Natural killer cell (primary cell): Measurements from ENCODE around the gene SHISA6. TPM values are rescaled to one million over a fixed set of nuclear protein-coding genes. Genes with fewer than 3 reads are reported as not detected.

ENCODE experiments used
- ATAC-seq, 3 donors: fragments of 150-1000 bp in 2 of 3; fragments of 200-7000 bp in 1 of 3; cut with Tn5 transposase; 1 replicate in 1 of 3; 2 replicates in 2 of 3; pipeline ENCODE4 v1.10.0; 2021; ENCODE audit warnings: mild to moderate bottlenecking in 2 of 3, moderate library complexity in 2 of 3
- DNase-seq, 2 donors: peaks; one replicate each; pipeline versions ENCODE4 v3.0.0 to v3.0.0-alpha.2; 2013 to 2021; ENCODE audit warnings: mixed read lengths in 1 of 2
- H3K27ac ChIP-seq: one replicate; pipeline ENCODE4 v1.5.1; 2013; ENCODE audit warnings: mild to moderate bottlenecking, low read length
- H3K27me3 ChIP-seq: one replicate; pipeline ENCODE4 v1.6.1; 2013; ENCODE audit warnings: low read length; ENCODE audit not compliant: control insufficient read depth, insufficient read depth
- H3K36me3 ChIP-seq: one replicate; pipeline ENCODE4 v1.6.1; 2013; ENCODE audit warnings: low read length; ENCODE audit not compliant: control insufficient read depth, insufficient read depth
- H3K4me1 ChIP-seq: one replicate; pipeline ENCODE4 v1.6.1; 2013; ENCODE audit warnings: low read length; ENCODE audit not compliant: control insufficient read depth, insufficient read depth
- H3K4me3 ChIP-seq: one replicate; pipeline ENCODE4 v1.5.1; 2013; ENCODE audit warnings: low read length
- H3K9me3 ChIP-seq: one replicate; pipeline ENCODE4 v1.6.1; 2013; ENCODE audit warnings: low read length; ENCODE audit not compliant: control insufficient read depth, insufficient read depth
- H3K27ac Mint-ChIP-seq, 2 donors: one replicate each; pipeline ENCODE4 v1.8.0; 2022; ENCODE audit warnings: mild to moderate bottlenecking in 2 of 2, mixed read lengths in 2 of 2, moderate library complexity in 1 of 2
- H3K27me3 Mint-ChIP-seq, 2 donors: one replicate each; pipeline ENCODE4 v1.8.0; 2022; ENCODE audit warnings: low read depth in 2 of 2, mixed read lengths in 2 of 2
- H3K36me3 Mint-ChIP-seq: one replicate; pipeline ENCODE4 v1.8.0; 2022; ENCODE audit warnings: mixed read lengths
- H3K4me1 Mint-ChIP-seq, 2 donors: one replicate each; pipeline ENCODE4 v1.8.0; 2022; ENCODE audit warnings: mixed read lengths in 2 of 2
- H3K4me3 Mint-ChIP-seq: one replicate; pipeline ENCODE4 v1.8.0; 2022; ENCODE audit warnings: mild to moderate bottlenecking, moderate library complexity, mixed read lengths
- H3K9me3 Mint-ChIP-seq, 2 donors: one replicate each; pipeline ENCODE4 v1.8.0; 2022; ENCODE audit warnings: mixed read lengths in 2 of 2
- CTCF ChIP-seq: fragments of 200-600 bp; IDR thresholded peaks from one replicate; pipeline ENCODE4 v1.8.0; 2022; ENCODE audit warnings: antibody characterized with exemption
- WGBS: methylation state at CpG from one replicate; pipeline ENCODE4 v1.1.7; 2013; ENCODE audit warnings: missing lambda C conversion rate; ENCODE audit not compliant: insufficient coverage; 5-methylcytosine and 5-hydroxymethylcytosine counted together
- intact Hi-C: fragments of 100-400 bp; cut with micrococcal nuclease; formaldehyde crosslinking; loops from one replicate; pipeline ENCODE4 v1.14.2; 2022
- total RNA-seq, 4 donors: library from RNA; stranded (reverse); fragments of 120-200 nt in 1 of 4; gene quantifications; one replicate each; pipeline versions ENCODE4 v1.2.3 to v1.2.4, GENCODE V29; 2013 to 2022

Gene SHISA6
- total RNA-seq, 3 donors from 2014 or later (not counting 1 experiment from before 2014, with no cell fraction given): not detected

DNA sequence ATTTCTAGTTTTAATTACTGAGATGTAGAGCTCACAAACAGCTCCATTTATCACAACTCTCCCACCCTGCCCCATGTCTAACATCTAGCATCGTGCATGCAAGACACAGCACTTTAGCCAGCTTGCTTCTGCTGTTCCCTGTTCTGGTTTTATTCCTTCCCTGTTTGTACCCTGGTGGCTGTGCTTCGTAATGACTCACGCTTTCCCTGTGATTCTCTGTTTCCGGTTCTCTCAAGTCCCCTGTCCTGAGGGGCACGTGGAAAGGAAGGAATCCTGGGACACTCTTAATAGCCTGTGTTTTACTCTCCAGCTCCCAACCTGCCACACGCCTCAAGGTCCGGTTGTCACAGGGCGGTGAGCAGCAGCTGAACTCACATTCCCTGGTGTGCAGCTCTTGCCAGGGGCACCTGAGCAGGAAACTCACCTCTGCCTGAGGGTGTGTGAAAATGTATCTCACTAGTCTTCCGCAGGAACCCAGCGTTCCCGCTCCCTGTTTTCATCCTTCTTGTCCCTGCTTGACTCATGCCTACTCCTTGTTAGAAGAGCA, 10.6 kb downstream of the SHISA6 start:
- H3K4me1 ChIP-seq: no peaks in the 10 kb centered on the region
- ATAC-seq (no peak), DNase-seq (no peak)
- Mint-ChIP-seq H3K9me3 (no peaks in the 10 kb centered on the region), H3K27ac (no peak overlapping the region), H3K4me1 (no peaks in the 10 kb centered on the region), H3K36me3 (no peaks in the 10 kb centered on the region), H3K4me3 (no peak overlapping the region), H3K27me3 (no peaks in the 10 kb centered on the region)
- H3K4me3 ChIP-seq: no peak overlapping the region
- 74% methylated on average over 11 of the region's 11 CpGs for WGBS
- H3K27me3 ChIP-seq: no peaks in the 10 kb centered on the region
- H3K36me3 ChIP-seq: no peaks in the 10 kb centered on the region
- no peaks in the 10 kb centered on the region for H3K9me3 ChIP-seq
- intact Hi-C loops: no loop called here
- TF ChIP-seq CTCF: no peak
- no peak overlapping the region for H3K27ac ChIP-seq

GRCh38 chr17:11252146-11252545, 11.1 kb downstream of the SHISA6 start:
- H3K4me1 ChIP-seq: no peaks in the 10 kb centered on the region
- Mint-ChIP-seq H3K27me3 (peaks cover 0 to 1% of the 10 kb centered on the region in 2 donors), H3K9me3 (no peaks in the 10 kb centered on the region), H3K36me3 (no peaks in the 10 kb centered on the region), H3K4me1 (no peaks in the 10 kb centered on the region), H3K4me3 (no peak overlapping the region), H3K27ac (no peak overlapping the region)
- H3K27ac ChIP-seq: no peak overlapping the region
- 75% methylated on average over 8 of the region's 11 CpGs for WGBS
- TF ChIP-seq CTCF: no peak
- intact Hi-C loops: no loop called here
- no peaks in the 10 kb centered on the region for H3K27me3 ChIP-seq
- no peak overlapping the region for H3K4me3 ChIP-seq
- ATAC-seq (no peak), DNase-seq (no peak)
- H3K9me3 ChIP-seq: no peaks in the 10 kb centered on the region
- H3K36me3 ChIP-seq: no peaks in the 10 kb centered on the region

DNA sequence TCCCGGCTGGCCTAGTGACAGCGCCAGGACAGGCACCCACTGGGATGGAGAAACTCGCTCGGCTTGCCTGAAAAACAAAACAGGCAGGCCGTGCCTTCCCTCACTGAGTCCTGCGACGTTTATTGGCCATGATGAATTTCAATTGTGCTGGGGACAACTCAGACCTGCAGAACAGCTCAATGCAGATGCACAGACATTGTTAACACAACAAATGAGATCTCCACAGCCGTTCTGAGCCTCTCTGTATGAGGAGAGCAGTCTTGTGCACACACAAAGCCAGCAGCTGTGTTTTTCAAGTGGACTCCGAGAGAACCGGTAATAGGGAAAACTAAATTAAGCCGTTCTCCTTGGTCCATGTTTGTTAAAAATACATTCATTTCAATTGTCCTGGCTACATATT, 15.9 kb downstream of the SHISA6 start:
- DNase-seq (no peak), ATAC-seq (no peak)
- intact Hi-C loops: no loop called here
- H3K9me3 Mint-ChIP-seq: peaks cover 5 to 6% of the 10 kb centered on the region in 2 donors
- no peaks in the 10 kb centered on the region for H3K4me1 Mint-ChIP-seq
- H3K27ac Mint-ChIP-seq: no peak overlapping the region
- no peak for TF ChIP-seq CTCF
- Histone ChIP-seq H3K27ac (no peak overlapping the region), H3K4me3 (no peak overlapping the region), H3K9me3 (no peaks in the 10 kb centered on the region), H3K36me3 (no peaks in the 10 kb centered on the region), H3K4me1 (no peaks in the 10 kb centered on the region), H3K27me3 (no peaks in the 10 kb centered on the region)
- 67% methylated on average over 11 of the region's 11 CpGs for WGBS
- H3K36me3 Mint-ChIP-seq: no peaks in the 10 kb centered on the region
- no peak overlapping the region for H3K4me3 Mint-ChIP-seq
- H3K27me3 Mint-ChIP-seq: peaks cover 0 to 3% of the 10 kb centered on the region in 2 donors

DNA sequence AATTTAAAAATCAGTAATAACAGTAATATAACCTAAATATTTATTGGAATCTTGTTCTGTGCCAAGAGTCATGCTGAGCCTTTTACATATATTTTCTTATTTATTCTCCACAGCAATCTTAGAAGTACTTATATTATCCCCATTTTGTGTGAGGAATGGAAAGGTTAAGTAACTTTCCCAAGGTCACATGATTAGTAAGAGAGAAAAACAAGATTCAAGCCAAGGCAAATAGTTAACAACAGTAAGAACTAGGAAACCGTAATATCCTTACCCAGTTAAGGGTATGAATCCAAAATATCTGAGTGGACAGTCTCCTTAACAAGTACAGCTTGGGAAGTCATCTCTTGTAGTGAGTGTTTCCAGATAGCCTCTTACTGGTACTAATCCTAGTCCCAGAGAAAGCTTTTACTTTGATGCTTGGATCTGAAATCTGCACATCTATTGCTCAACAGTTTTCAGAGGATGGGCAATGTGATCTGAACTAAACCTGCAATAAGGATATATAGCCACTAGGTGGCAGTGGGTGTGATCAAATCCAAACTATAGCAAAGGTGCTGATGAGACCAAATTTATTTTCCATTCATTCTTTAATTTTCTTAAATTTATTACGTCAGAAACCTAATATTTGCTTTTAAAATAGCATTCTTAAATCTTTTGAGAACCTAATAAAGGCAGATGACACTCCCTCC, 23.3 kb downstream of the SHISA6 start:
- Histone ChIP-seq H3K36me3 (no peaks in the 10 kb centered on the region), H3K27me3 (no peaks in the 10 kb centered on the region), H3K4me3 (no peak overlapping the region), H3K4me1 (no peaks in the 10 kb centered on the region), H3K27ac (no peak overlapping the region), H3K9me3 (peaks cover 5% of the 10 kb centered on the region)
- no peaks in the 10 kb centered on the region for H3K27me3 Mint-ChIP-seq
- TF ChIP-seq CTCF: no peak
- peaks cover 4 to 14% of the 10 kb centered on the region in 2 donors for H3K9me3 Mint-ChIP-seq
- 100% methylated on average over 2 of the region's 2 CpGs for WGBS
- no peak overlapping the region for H3K27ac Mint-ChIP-seq
- H3K36me3 Mint-ChIP-seq: no peaks in the 10 kb centered on the region
- intact Hi-C loops: no loop called here
- no peak for ATAC-seq
- no peak overlapping the region for H3K4me3 Mint-ChIP-seq
- no peak for DNase-seq
- no peaks in the 10 kb centered on the region for H3K4me1 Mint-ChIP-seq
